ENCODE results near the gene RBPJ.

RBPJ gene

DNA sequence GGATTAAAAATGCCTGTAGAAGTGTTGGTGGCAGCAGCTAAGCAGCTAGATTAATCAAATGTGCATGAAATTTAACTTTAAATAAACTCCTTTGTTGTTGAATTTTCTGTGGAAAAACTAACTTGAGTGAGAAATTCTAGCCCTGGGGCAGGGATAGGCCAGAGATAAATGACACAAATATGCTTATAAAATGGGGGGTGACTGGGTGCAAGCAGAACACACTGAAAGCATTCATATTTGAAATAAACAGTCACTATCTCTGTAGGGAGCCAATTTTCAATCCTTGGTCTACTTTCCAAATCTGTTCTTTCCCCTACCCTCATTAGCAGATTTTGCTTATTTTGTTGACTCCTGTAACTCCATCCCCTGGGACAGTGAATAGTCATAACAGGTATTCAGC, 47.9 kb downstream of the RBPJ start:
- in situ Hi-C loops (cut with HindIII; ENCODE audit: low sequenced_read_pairs), result loop anchor here (5.0 kb wide), 1 partner anchor 46 kb away; the partner anchor contains the start of gene RBPJ

DNA sequence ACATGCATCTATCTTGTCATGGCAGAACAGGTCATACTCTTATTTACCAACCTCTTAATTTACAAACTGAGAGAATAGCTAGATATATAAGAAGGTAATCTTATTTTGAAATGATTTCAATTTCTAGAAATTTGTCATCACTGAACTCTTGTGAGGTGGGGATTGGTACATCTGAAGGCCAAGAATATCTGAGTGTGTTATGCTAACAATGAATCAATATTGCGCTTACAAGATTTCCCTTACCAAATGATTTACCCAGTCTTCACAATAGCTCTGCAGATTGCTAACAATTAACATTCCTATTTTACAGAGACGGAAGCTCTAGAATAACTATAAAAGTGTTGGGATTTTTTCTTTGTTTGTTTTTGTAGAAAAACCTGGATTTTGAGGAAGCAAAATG, 48.3 kb downstream of the RBPJ start:
- in situ Hi-C loops (cut with HindIII; ENCODE audit: low sequenced_read_pairs), result loop anchor here (5.0 kb wide), 1 partner anchor 47 kb away; the partner anchor contains the start of gene RBPJ

DNA sequence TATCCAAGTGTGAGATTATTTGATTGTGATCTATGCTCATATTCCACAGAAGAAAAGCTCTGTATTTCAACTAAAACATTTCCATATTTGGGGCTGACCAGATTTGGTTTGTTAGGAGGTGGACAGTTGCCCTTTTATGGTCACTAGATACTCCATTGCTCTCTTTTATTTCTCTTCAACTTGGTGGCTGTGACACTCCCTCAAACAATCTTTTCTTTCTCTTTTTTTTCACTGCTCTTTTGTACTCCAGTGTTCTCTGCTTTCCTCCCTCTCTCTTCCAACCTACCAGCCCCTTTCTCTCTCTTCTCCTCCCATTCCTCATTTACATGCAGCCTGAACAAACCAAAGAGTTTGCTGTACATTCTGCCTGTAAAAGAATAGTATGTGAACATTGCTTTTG, 48.8 kb downstream of the RBPJ start:
- in situ Hi-C loops (cut with HindIII; ENCODE audit: low sequenced_read_pairs), result loop anchor here (5.0 kb wide), 1 partner anchor 47 kb away; the partner anchor contains the start of gene RBPJ

DNA sequence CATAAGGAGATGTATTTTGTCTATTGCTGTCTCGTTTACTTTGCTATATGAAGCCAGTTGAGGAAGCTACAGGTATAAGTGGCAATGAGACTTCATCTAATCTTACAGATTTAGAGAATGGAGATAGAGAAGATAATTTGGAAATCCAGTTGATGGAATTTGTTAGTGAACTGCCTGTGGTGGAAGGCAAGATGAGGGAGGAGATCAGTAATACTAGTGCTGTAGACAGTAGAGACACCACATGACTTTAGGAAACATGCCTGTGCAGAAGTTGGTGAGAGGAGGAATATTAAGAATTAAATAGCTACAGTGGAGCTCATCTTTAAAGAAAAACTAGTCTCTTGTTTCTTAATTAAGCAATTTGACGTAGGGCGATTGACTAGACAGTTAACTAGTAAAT, 51.3 kb downstream of the RBPJ start:
- in situ Hi-C loops (cut with HindIII; ENCODE audit: low sequenced_read_pairs), result no loop called here

DNA sequence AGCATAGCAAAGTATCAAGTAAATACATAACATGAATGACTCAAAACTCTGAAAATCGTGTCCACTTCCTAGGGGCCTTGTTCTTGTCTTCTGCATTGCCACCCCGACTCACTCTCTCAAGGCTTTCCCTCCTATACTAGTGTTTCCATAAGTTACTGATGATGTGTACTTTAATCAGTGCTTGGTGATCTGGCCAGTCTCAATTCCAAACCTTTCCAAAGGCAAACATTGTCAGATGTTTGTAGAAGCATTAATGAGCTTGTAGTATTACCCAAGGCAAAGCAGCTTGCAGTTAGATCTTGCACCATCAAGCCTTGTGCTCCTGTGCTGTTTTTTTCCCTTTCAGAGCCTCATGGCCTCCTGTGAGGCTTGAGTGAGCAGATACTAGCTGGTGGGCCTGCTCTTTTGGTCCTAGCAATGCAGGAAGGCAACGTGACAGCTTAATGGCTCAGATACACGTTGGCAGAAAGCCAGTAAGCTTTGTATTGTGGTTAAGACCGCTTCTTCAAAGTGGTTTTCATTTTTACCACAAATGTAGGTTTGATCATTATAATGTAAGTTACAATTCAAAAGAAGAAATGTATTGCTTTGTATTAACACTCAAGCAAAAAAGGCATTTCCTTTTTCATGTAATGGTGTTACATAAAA, 51.8 kb downstream of the RBPJ start:
- in situ Hi-C loops (cut with HindIII; ENCODE audit: low sequenced_read_pairs), result no loop called here

DNA sequence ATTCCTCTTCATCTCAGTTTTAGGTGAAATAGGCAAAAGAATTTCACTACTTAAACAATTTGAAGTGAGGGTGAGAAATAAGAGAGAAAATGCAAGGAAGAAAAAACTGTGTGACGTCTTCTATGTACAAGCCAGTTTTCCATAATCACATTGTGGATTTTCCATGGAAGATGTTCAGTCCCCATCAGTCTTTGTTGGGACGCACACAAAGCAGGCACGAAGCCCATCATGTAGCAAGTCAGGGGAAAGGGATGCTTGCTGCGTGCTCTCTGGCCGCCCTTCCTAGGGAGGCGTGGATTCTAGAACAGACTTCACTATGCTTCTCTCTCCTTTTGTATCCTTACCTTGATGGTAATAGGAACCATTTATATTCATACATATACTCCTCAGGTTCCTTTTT, 54.7 kb downstream of the RBPJ start:
- in situ Hi-C loops (cut with HindIII; ENCODE audit: low sequenced_read_pairs), result no loop called here

DNA sequence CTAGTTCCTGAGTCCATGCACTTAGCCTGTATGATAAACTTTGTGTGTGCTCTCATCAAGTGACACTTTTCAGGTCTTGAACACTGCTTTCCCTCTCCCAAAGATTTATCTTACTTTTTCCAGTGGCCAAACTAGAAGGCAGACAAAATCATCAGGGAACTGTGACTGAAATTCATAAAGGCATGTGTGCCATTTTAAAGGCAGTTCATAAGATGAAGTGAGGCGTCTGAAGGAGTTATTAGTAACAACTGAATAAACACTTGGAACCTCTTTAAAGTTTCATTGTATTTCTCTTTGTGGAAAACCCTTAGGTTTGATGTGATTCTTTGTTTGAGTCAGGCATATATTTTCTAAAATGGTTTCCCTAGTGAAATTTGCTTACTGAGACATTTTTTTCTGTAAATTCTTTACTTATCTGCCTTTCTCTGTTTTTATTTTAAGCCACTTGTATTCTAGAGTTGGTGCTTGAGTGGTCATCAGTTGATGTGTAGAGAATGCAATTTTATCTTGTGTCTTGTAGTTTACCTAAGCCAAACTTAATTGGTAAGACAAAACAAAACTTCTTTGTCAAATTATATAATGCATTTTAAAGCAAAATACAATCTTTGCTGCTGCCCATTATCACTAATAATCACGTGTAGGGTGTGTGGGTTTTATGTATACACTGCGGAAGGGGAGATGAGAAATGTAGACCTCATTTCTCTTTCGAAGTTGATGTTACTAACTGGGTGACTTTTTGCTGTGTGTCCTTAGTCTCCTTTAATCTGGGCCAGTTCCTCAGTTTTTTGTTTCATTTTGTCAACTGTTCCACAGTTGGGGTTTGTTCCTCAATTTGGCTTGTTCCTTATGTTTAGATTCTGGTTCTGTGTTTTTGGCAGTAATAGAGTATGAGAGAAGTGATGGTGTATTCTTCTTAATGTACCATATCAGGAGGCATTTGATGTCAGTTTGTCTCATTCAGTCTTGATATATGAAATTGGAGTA, 56.8 kb downstream of the RBPJ start:
- in situ Hi-C loops (cut with HindIII; ENCODE audit: low sequenced_read_pairs), result no loop called here

DNA sequence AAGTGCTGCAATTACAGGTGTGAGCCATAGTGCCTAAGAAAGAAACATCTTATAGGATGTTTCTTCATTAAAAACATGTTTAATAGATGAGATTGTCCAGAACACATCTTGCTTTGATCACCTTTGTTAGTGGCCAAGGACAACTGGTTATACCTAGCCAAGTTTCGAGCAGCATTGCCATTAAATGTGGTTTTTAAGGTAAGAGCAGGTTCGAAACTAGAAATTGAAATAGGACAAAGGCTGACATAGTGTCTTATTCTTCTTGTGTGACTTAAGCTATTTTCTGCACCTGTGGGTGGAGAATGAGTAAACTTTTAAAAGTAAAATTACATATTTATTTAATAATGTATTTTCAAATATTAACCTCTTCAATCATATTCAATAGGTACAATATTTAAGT, 59.0 kb downstream of the RBPJ start:
- in situ Hi-C loops (cut with HindIII; ENCODE audit: low sequenced_read_pairs), result no loop called here

DNA sequence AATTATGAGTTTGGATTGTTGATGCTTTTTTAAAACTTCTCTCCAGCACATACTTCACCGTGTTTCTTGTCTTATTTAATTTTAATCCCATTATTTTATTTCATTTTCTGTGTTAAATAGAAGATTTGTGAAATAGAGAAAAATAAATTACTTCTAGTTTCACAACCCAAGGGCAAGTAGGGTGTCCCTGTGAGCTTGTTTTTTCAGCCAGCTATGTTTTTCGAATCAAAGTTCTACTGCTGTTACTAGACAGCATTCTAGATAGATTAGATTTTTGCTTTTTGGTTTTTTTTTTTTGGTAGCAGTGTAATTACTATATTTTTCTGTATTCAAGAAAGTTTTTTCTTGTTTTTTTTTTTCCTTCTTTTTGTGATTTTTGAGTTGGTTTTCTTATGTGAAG, 59.9 kb downstream of the RBPJ start:
- in situ Hi-C loops (cut with HindIII; ENCODE audit: low sequenced_read_pairs), result no loop called here

DNA sequence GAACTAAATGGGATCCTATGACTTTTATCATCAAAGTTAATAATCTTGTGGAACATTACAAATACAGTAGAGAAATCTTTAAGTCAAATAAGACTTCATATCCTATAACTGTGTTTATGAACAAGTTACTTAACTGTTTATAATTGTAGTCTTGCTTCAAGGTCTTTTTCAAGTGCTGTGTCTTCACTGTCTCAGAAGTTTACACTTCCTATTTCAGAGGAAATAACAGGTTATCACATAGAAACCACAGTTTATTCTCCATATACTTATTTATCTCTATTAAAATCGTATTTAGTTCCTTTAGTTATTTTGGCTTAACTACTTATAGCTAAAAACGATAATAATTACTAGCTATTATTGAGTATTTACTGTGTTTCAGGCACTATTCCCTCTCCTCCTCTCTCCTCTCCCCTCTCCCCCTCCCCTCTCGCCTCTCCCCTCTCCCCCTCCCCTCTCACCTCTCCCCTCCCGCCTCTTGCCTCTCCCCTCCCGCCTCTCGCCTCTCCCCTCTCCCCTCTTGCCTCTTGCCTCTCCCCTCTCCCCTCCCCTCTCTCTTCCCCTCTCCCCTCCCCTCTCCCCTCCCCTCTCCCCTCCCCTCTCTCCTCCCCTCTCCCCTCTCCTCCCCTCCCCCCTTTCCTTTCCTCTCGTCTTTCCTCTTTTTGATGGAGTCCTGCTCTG, 63.7 kb downstream of the RBPJ start:
- in situ Hi-C loops (cut with HindIII; ENCODE audit: low sequenced_read_pairs), result no loop called here

DNA sequence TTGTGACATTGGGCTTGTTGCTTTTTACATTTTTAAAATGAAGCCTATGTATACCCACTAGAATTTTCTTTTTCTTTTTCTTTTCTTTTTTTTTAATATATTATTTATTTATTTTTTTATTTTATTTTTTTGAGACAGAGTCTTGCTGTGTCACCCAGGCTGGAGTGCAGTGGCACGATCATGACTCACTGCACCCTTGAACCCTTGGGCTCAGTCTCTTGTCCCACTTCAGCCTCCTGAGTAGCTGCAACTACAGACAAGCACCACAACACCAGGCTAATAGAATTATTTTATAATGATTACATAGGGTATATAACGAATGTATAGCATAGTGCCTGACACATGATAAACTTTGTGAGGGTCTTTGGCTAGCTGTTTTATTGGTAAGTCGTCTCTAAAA, 64.9 kb downstream of the RBPJ start:
- in situ Hi-C loops (cut with HindIII; ENCODE audit: low sequenced_read_pairs), result no loop called here

DNA sequence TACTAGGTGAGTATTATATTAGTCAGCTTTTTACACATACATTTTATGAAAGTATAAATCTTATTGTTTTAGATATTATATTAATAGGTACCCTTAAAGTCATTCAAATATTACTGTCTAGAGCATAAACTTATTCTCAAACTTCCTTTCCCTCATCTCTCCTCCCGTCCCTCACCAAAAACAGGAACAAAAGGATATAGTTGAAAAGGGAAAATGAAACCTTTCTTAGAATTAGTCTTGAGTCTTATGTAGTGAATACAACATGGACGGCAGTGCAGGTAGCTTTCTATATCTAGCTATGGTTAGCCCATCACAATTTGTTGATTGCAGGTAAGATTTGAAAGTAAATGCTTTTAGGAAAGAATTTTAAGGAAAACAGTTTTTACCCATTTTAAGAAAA, 65.6 kb downstream of the RBPJ start:
- in situ Hi-C loops (cut with HindIII; ENCODE audit: low sequenced_read_pairs), result no loop called here

DNA sequence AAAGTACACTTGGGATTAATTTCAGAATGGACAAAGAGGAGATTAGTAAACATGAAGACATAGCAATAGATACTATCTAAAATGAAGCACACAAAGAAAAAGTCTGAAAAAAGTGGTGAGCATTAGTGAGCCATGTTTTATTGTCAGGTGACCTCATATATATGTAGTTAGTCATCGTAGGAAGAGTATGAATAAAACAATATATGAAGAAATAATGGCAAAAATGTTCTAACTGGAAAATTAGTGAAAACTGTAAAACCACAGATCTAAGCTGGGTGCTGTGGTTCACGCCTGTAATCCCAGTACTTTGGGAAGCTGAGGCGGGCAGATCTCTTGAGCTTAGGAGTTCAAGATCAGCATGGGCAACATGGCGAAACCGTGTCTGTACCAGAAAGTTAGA, 67.9 kb downstream of the RBPJ start:
- in situ Hi-C loops (cut with HindIII; ENCODE audit: low sequenced_read_pairs), result no loop called here

DNA sequence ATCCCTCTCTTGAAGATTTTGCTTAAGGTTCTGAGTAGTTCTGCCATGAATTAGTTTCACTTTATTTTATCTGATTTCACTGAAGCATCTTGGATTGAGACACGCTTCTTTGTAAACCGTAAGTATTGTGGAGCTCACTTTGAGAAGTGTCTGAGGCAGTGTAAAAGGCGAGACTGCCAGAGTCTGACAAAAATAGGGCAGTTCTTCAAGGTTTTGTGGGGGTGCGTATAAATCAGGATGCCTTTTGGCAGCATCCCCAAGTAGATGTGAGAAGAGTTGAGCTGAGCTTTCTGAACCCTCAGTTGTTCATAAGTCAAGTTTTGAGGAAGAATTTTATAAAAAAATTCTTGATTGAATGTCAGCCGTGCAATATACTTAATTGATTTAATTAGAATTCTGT, 76.3 kb downstream of the RBPJ start:
- in situ Hi-C loops (cut with HindIII; ENCODE audit: low sequenced_read_pairs), result no loop called here

DNA sequence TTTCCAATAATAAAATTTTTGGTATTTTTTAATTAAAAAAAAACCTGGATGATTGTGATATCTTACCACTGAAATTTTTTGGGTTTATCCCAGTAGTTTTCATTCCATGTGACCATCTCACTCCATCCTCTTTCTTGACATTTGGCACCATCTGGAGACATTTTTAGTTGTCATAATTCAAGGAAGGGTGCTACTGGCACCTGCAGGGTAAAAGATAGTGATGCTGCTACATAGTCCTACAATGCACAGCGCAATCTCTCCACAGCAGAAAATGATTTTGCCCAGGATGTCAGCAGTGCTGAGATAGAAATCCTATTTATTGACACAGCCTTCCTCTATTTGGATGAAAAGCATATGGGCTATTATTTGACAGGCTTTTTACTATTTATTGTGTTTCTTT, 79.3 kb downstream of the RBPJ start:
- in situ Hi-C loops (cut with HindIII; ENCODE audit: low sequenced_read_pairs), result loop anchor here (25.0 kb wide), 1 partner anchor 313 kb away; no protein-coding TSS in a partner anchor

DNA sequence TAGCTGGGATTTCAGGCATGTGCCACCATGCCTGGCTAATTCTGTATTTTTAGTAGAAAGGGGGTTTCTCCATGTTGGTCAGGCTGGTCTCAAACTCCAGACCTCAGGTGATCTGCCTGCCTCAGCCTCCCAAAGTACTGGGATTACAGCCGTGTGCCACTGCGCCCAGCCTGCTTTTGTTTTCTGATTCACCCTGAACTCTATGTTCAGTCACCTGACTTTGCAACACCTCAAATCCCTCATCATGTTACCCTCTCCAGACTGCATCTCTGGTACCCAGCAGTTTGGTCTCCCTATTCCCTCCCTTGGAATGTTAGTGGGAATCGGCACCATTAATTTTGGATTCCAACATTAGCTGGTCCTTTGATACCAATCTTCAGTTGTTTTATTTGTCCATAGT, 81.2 kb downstream of the RBPJ start:
- in situ Hi-C loops (cut with HindIII; ENCODE audit: low sequenced_read_pairs), result loop anchor here (25.0 kb wide), 1 partner anchor 315 kb away; no protein-coding TSS in a partner anchor

DNA sequence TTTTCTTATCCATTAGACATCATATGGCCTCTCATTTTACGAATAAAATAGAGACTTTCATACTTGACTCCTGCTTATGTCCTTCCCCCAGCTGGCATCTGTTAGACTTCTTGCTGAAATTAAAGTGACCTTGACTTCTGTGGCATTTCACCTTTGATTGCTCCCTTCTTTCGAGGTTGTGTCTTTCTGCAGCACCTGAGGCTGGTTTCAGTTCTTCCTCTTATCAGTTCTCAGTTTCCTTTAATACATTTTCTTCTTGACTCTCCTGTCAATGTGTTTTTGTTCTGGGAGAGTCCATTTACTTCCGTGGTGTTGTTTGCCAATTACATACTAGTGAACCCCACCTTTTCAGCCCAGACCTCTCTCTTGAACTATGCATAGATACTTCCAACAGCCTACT, 81.6 kb downstream of the RBPJ start:
- in situ Hi-C loops (cut with HindIII; ENCODE audit: low sequenced_read_pairs), result loop anchor here (25.0 kb wide), 1 partner anchor 315 kb away; no protein-coding TSS in a partner anchor

DNA sequence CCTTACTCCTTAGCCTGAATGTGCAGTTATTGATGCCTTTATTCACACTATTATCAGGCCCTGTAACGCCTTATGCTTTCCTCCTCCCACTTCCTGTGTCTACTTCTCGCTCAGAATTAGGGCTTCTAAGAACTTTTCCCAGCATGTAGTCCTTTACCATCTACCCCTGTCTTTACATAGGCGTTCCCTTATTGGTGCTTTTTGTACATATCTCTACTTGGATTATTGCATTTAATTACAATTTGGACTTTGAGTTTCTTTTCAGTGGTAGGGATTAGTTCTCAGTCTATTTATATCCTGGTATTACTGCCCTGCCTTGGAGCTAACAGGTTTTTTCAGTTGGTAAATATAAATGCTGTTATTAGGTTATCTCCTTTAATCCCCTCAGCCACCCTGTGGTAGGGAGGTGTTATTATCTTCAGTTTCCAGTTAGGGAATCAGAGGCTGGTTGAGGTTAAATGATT, 84.0 kb downstream of the RBPJ start:
- in situ Hi-C loops (cut with HindIII; ENCODE audit: low sequenced_read_pairs), result loop anchor here (5.0 to 25.0 kb wide), 3 partner anchors 52 to 317 kb away; partner anchors contain the start of gene RBPJ

DNA sequence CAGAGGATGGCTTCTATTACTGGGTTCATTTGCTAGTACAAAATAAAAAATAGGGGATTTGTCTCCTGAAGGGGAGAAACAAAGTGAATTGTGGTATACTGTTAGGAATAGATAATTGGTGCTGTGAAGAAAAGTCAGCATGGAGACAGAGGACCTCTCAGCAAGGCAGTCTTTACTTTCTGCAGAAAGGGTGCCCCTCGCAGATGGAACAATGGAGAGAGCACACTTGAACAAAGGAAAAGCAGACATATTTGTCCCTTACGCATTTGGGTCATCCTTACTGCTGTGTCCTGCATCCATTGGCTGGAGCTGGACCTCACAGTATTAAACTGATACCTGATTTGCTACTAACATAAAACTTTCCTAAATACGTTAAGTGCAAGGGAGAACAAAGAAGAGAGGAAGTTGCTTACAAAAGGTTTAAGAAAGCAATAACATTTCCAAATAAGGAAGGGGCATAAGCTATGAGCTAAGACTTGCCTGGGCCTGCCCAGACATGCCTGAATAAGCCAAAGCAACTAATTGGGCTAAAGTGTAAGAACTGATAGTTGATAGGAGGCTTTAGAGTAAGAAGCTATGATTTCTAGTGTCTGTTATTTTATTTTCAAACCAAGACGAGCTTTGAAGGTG, 85.6 kb downstream of the RBPJ start:
- in situ Hi-C loops (cut with HindIII; ENCODE audit: low sequenced_read_pairs), result loop anchor here (5.0 to 25.0 kb wide), 3 partner anchors 54 to 319 kb away; partner anchors contain the start of gene RBPJ

DNA sequence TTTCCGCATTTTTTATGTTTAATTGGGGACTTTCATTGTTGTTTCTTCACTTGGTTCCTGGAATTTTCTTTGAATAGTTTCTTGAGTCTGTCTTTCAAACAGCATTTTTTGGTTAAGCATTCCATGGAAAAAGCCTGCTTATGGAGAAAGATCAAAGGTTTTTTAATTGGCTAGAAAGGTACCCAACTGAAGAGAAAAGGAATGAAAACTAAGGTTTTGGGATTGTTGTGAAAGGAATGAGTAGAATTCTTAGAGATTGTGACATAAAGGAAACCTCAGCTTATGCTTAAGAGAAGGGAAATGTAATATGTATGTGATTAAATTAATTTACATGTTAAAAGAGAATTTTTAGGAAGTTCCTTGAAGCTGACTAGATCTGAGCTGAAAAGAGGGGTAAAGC, 86.7 kb downstream of the RBPJ start:
- in situ Hi-C loops (cut with HindIII; ENCODE audit: low sequenced_read_pairs), result loop anchor here (5.0 to 25.0 kb wide), 3 partner anchors 55 to 320 kb away; partner anchors contain the start of gene RBPJ
